ENCODE data around the gene PPIE.

GRCh38 chr1:39692152-39693074, 46.3 kb upstream of the PPIE start:
- TF ChIP-seq CTCF (IDR thresholded peaks at IDR 0.05 in 8 of 11, conservative IDR thresholded peaks at IDR 0.05 in 3 of 11) (no peak), POLR2AphosphoS5 (IDR thresholded peaks at IDR 0.05) (no peak)

All from spleen (tissue), 7 donors.